Spleen (tissue), 11 donors: ENCODE data around the gene SHC1. TPM values are rescaled to one million over a fixed set of nuclear protein-coding genes. Genes with fewer than 3 reads are reported as not detected.

Source experiments
- DNase-seq: peaks from one replicate; pipeline ENCODE4 v3.0.0-alpha.2; 2020
- H3K27ac ChIP-seq, 8 donors: fragments of 200-600 bp; sonication (generic) in 7 of 8; 1 replicate in 4 of 8; 2 replicates in 4 of 8; pipeline versions ENCODE4 v1.5.0 to v1.8.0; 2016 to 2021; ENCODE audit warnings: inconsistent platforms in 4 of 8, mild to moderate bottlenecking in 4 of 8, moderate library complexity in 1 of 8
- H3K27me3 ChIP-seq, 7 donors: fragments of 200-600 bp; sonication (generic) in 6 of 7; replicated peaks in 1 of 7; 1 replicate in 4 of 7; 2 replicates in 3 of 7; pipeline versions ENCODE4 v1.5.0 to v1.8.0; 2016 to 2021; ENCODE audit warnings: inconsistent platforms in 3 of 7, mild to moderate bottlenecking in 1 of 7
- H3K36me3 ChIP-seq, 6 donors: fragments of 200-600 bp; sonication (generic) in 5 of 6; 1 replicate in 4 of 6; 2 replicates in 2 of 6; pipeline versions ENCODE4 v1.5.0 to v1.8.0; 2016 to 2021; ENCODE audit warnings: inconsistent platforms in 2 of 6
- H3K4me1 ChIP-seq, 6 donors: fragments of 200-600 bp; sonication (generic) in 5 of 6; 1 replicate in 3 of 6; 2 replicates in 3 of 6; pipeline versions ENCODE4 v1.5.0 to v1.8.0; 2016 to 2021; ENCODE audit warnings: inconsistent platforms in 3 of 6
- H3K4me3 ChIP-seq, 8 donors: fragments of 200-600 bp; sonication (generic) in 7 of 8; 1 replicate in 4 of 8; 2 replicates in 4 of 8; pipeline versions ENCODE4 v1.5.0 to v1.8.0; 2016 to 2021; ENCODE audit warnings: inconsistent platforms in 4 of 8, mild to moderate bottlenecking in 4 of 8, moderate library complexity in 2 of 8
- H3K9me3 ChIP-seq, 8 donors: fragments of 200-600 bp; sonication (generic) in 7 of 8; 1 replicate in 4 of 8; 2 replicates in 4 of 8; pipeline versions ENCODE4 v1.5.0 to v1.8.0; 2016 to 2021; ENCODE audit warnings: inconsistent platforms in 4 of 8
- CTCF ChIP-seq, 11 experiments: fragments of 200-600 bp in 7 of 11; fragments of 450-650 bp in 4 of 11; sonication (generic) in 4 of 11; IDR thresholded peaks in 8 of 11; conservative IDR thresholded peaks in 3 of 11; 1 replicate in 7 of 11; 2 replicates in 4 of 11; pipeline versions ENCODE4 v1.4.0 to v1.8.0; 2016 to 2021; ENCODE audit warnings: antibody characterized with exemption in 11 of 11, inconsistent platforms in 4 of 11, mild to moderate bottlenecking in 1 of 11
- POLR2A ChIP-seq, 3 donors: fragments of 450-650 bp; IDR thresholded peaks; one replicate each; pipeline ENCODE4 v1.5.1; 2017; ENCODE audit warnings: antibody characterized with exemption in 3 of 3, mild to moderate bottlenecking in 1 of 3
- POLR2AphosphoS5 ChIP-seq, 3 donors: sonication (generic); formaldehyde crosslinking; IDR thresholded peaks; one replicate each; pipeline ENCODE4 v1.5.1; 2017; ENCODE audit warnings: antibody characterized with exemption in 3 of 3
- WGBS, 5 donors: extraction: QIAGEN DNeasy Blood & Tissue Kit in 3 of 5; methylation state at CpG; one replicate each; pipeline versions ENCODE4 v1.1.5 to v1.1.7; 2013 to 2018; 5-methylcytosine and 5-hydroxymethylcytosine counted together
- intact Hi-C: fragments of 100-400 bp; cut with DNase I; formaldehyde crosslinking; loops from one replicate; pipeline ENCODE4 v1.15.0; 2023; ENCODE audit warnings: low total_unique reads
- polyA plus RNA-seq, 3 donors: library from polyadenylated mRNA; stranded (reverse); fragments of 200-250 nt; gene quantifications; one replicate each; pipeline ENCODE4 v1.2.1, GENCODE V29; 2013
- total RNA-seq, 7 donors: library from RNA; depleted of rRNA in 3 of 7; stranded (reverse); fragments of >200 nt in 3 of 7; fragmentation: NEBNext Ultra II Directional in 4 of 7; extraction: Animal tissue kit (Norgen Biotek cat#: 25700) in 4 of 7; gene quantifications; one replicate each; pipeline versions ENCODE4 v1.1.0 to v1.2.1, GENCODE V29; 2016 to 2021
- donor health status: healthy with polysubstance abuse.
- donor health status: DM: no; HTN: no; CAD: no; lungs with moderate emphysema.
- donor health status: DM: no; HTN: no; CAD: no.
- donor health status: Bipolar disorder and iron deficiency.
- donor health status: healthy.
- donor health status: DM: no; HTN: no; CAD: no.
- donor health status: DM: yes; HTN: yes; CAD: no.

Gene SHC1
- total and polyA plus RNA-seq, 10 donors, result 36.8 to 133 (median 92.3) TPM

- intact Hi-C loops, result no loop called here
- peak overlapping the region; percentile 94 to 99 (median 98) for H3K27ac ChIP-seq
- WGBS, 5 donors, result 82 to 93% (median 89%) methylated on average over 8 of the region's 8 CpGs
- no peaks in the 10 kb centered on the region for H3K36me3 ChIP-seq
- peaks cover 46 to 90% (median 64%) of the 10 kb centered on the region in 6 donors for H3K4me1 ChIP-seq
- no peak for TF ChIP-seq POLR2AphosphoS5 (IDR thresholded peaks at IDR 0.05)
- TF ChIP-seq POLR2A (IDR thresholded peaks at IDR 0.05), result no peak
- TF ChIP-seq CTCF (IDR thresholded peaks at IDR 0.05 in 8 of 11, conservative IDR thresholded peaks at IDR 0.05 in 3 of 11), result no peak
- no peaks in the 10 kb centered on the region for H3K9me3 ChIP-seq
- no peak for DNase-seq
- H3K27me3 ChIP-seq, result no peaks in the 10 kb centered on the region
- peak overlapping the region in 4 of 8 donors; percentile 56 to 81 (median 67) for H3K4me3 ChIP-seq
Observed at GRCh38 chr1:154937988-154938386, 32.6 kb downstream of the SHC1 start.

GRCh38 chr1:154937085-154937987 lies 33.2 kb downstream of the SHC1 start:
- Histone ChIP-seq H3K4me3 (peak overlapping the region; percentile 27 to 81 (median 64)), H3K27ac (peak overlapping the region; percentile 94 to 99 (median 98)), H3K27me3 (no peaks in the 10 kb centered on the region), H3K36me3 (peaks cover 0 to under 1% (median 0%) of the 10 kb centered on the region in 6 donors), H3K9me3 (no peaks in the 10 kb centered on the region), H3K4me1 (peaks cover 39 to 90% (median 58%) of the 10 kb centered on the region in 6 donors)
- TF ChIP-seq POLR2AphosphoS5 (IDR thresholded peaks at IDR 0.05), result peak in 2 of 3 donors; percentile 68 to 89
- TF ChIP-seq CTCF (IDR thresholded peaks at IDR 0.05 in 8 of 11, conservative IDR thresholded peaks at IDR 0.05 in 3 of 11), result peak in 6 of 11 experiments; percentile 15 to 44 (median 26)
- TF ChIP-seq POLR2A (IDR thresholded peaks at IDR 0.05), result peak in 1 of 3 donors; percentile 71
- DNase-seq, result peak; percentile 96
- intact Hi-C loops, result no loop called here
- WGBS, 5 donors, result 0 to 1% (median 1%) methylated on average over 35 to 36 of the region's 36 CpGs

GRCh38 chr1:154936555-154937084 lies 33.9 kb downstream of the SHC1 start, which contains the start of gene PMVK:
Gene PMVK, minus strand, starts transcription at chr1:154936719. Its CDS starts 34 bp downstream, at chr1:154936685.
- Histone ChIP-seq H3K4me3 (peak within 1 kb of the TSS; percentile 53 to 81 (median 66)), H3K27ac (peak within 1 kb of the TSS; percentile 94 to 99 (median 98)), H3K27me3 (no peaks in the 10 kb centered on the region), H3K4me1 (peaks cover 33 to 86% (median 50%) of the 10 kb centered on the region in 6 donors), H3K9me3 (no peaks in the 10 kb centered on the region), H3K36me3 (peaks cover 0 to 8% (median 3%) of the 10 kb centered on the region in 6 donors)
- intact Hi-C loops, result no loop called here
- DNase-seq, result peak; percentile 98
- 0 to 1% (median 0%) methylated on average over 17 to 45 of the region's 45 CpGs for WGBS, 5 donors
- TF ChIP-seq POLR2AphosphoS5 (IDR thresholded peaks at IDR 0.05), result peak; percentile 89 to 94 (median 93)
- no peak for TF ChIP-seq POLR2A (IDR thresholded peaks at IDR 0.05)
- TF ChIP-seq CTCF (IDR thresholded peaks at IDR 0.05 in 8 of 11, conservative IDR thresholded peaks at IDR 0.05 in 3 of 11), result peak in 9 of 11 experiments; percentile 20 to 60 (median 43)
